Measurements from ENCODE around the gene COX7A2. TPM values are rescaled to one million over a fixed set of nuclear protein-coding genes. Genes with fewer than 3 reads are reported as not detected.

Gene COX7A2
- total and polyA plus RNA-seq, 10 of the 15 experiments (the other 5 are each of a cell fraction or from before 2014, with no cell fraction given): 199 to 1,834 (median 576) TPM

DNA sequence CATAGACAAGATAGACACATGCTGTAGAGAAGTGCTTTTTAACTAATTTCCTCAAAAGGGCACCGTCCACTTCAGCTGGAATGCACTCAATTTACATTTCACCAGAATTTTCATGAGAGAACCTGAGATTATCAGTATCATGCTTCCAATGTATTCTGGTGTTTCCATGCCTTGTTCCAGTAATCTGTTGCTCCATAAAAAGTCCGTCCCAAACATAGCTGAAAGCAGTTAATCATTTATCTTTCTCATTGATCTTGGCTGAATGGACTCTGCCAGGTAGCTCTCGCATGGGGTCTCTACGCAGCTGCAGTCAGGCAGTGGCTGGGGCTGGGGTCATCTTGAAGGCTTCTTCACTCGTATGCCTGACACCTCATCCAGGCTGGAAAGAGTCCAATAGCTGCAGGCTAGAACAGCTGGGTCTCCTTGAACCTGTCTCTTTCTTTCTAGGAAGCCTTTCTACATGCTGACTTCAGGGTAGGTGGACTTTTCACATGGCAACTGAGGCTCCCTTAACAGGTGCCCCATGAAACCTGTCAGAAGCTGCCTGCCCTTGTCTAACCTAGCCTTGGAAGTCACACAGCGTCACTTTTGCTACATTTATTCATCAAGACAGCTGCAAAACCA, 19.2 kb downstream of the COX7A2 start:
- intact Hi-C loops (cut with micrococcal nuclease; ENCODE audit: unreplicated experiment): no loop called here
- H3K79me2 ChIP-seq (ENCODE audit: control insufficient read depth, insufficient read depth, low read length): no peaks in the 10 kb centered on the region
- no peaks in the 10 kb centered on the region for H3K36me3 ChIP-seq (ENCODE audit: control insufficient read depth in 2 of 2, insufficient read depth in 2 of 2, low read length in 1 of 2)
- no TSS peak for BruUV-seq (replicated peaks)
- FAIRE-seq (no peak), ATAC-seq (no peak), DNase-seq (ENCODE audit: low read depth, low spot score) (no peak)
- H2AFZ ChIP-seq (ENCODE audit: control insufficient read depth, low read depth, low read length): no peak overlapping the region
- SMC1A ChIA-PET (ENCODE audit: uncharacterized antibody, unreplicated experiment): no interaction called here
- no peaks in the 10 kb centered on the region for H3K27me3 ChIP-seq (replicated peaks in 1 of 2; ENCODE audit: control insufficient read depth in 2 of 2, insufficient read depth in 2 of 2, low read length in 1 of 2)
- 39% methylated on average over 6 of the region's 6 CpGs for WGBS (ENCODE audit: insufficient coverage, insufficient replicate concordance, low lambda C conversion rate, missing lambda C conversion rate)
- no peak overlapping the region for H3K4me2 ChIP-seq (ENCODE audit: control insufficient read depth, insufficient read depth)
- RAD21 ChIA-PET (ENCODE audit: unreplicated experiment): no interaction called here
- POLR2A ChIA-PET: no interaction called here
- H3K9ac ChIP-seq (ENCODE audit: control insufficient read depth, insufficient read depth, low read length): no peak overlapping the region
- H3K4me3 ChIP-seq: no peak overlapping the region
- no peak overlapping the region for H3K27ac ChIP-seq (ENCODE audit: control insufficient read depth, insufficient read depth)
- TF ChIP-seq POLR2A (IDR thresholded peaks at IDR 0.05; ENCODE audit: low read depth, low read length) (no peak), POU2F2 (IDR thresholded peaks at IDR 0.05; ENCODE audit: borderline replicate concordance, low read depth, low read length) (no peak), CBFB (IDR thresholded peaks at IDR 0.05; ENCODE audit: low read depth) (no peak)
- TF ChIP-seq, protein P1, sequence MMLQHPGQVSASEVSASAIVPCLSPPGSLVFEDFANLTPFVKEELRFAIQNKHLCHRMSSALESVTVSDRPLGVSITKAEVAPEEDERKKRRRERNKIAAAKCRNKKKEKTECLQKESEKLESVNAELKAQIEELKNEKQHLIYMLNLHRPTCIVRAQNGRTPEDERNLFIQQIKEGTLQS (IDR thresholded peaks at IDR 0.05; ENCODE audit: borderline replicate concordance, extremely low read depth, low read depth, low read length): no peak
- TF ChIP-seq, protein P2, sequence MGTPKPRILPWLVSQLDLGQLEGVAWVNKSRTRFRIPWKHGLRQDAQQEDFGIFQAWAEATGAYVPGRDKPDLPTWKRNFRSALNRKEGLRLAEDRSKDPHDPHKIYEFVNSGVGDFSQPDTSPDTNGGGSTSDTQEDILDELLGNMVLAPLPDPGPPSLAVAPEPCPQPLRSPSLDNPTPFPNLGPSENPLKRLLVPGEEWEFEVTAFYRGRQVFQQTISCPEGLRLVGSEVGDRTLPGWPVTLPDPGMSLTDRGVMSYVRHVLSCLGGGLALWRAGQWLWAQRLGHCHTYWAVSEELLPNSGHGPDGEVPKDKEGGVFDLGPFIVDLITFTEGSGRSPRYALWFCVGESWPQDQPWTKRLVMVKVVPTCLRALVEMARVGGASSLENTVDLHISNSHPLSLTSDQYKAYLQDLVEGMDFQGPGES (IDR thresholded peaks at IDR 0.05): no peak
- no peaks in the 10 kb centered on the region for H3K9me3 ChIP-seq (replicated peaks; ENCODE audit: control insufficient read depth, insufficient read depth, low read length)
- in situ Hi-C loops (cut with MboI): no loop called here
- H4K20me1 ChIP-seq (ENCODE audit: control insufficient read depth, insufficient read depth): no peaks in the 10 kb centered on the region
- no peaks in the 10 kb centered on the region for H3K4me1 ChIP-seq (ENCODE audit: control insufficient read depth, insufficient read depth, low read length)
- CTCF ChIA-PET: interaction anchor here (0.9 to 5.8 kb wide), 2 partner anchors 14 to 16 kb away, joined by 3 to 52 read pairs; no protein-coding TSS in a partner anchor

DNA sequence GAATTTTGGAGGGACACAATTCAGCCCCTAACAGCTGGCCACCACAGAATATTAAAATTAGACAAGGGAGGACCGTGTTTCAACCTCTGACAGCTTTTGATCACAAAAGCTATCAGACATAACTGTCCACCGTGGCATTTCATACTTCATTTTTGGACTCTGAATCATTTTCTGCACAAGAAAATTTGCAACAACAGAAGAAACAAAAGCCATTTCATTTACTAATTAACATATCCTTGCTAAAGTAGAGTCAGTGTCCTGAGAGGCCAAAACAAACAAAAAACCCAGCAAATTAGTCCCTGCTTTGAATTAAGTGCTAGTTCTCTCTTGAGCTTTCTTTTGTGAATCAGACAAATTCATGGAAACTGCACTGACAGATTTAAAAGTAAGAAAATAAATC, 20.2 kb downstream of the COX7A2 start:
- FAIRE-seq: no peak

More for the DNA sequence above, 20.2 kb downstream of the COX7A2 start:
- no peak overlapping the region for H3K27ac ChIP-seq (ENCODE audit: control insufficient read depth, insufficient read depth)
- H3K4me2 ChIP-seq (ENCODE audit: control insufficient read depth, insufficient read depth): no peak overlapping the region
- DNase-seq (ENCODE audit: low read depth, low spot score) (no peak), ATAC-seq (no peak)
- H3K27me3 ChIP-seq (replicated peaks in 1 of 2; ENCODE audit: control insufficient read depth in 2 of 2, insufficient read depth in 2 of 2, low read length in 1 of 2): no peaks in the 10 kb centered on the region
- no peaks in the 10 kb centered on the region for H3K36me3 ChIP-seq (ENCODE audit: control insufficient read depth in 2 of 2, insufficient read depth in 2 of 2, low read length in 1 of 2)
- RAD21 ChIA-PET (ENCODE audit: unreplicated experiment): interaction anchor here (1.4 kb wide), 1 partner anchor 15 kb away, joined by 5 read pairs; no protein-coding TSS in a partner anchor
- no peaks in the 10 kb centered on the region for H3K9me3 ChIP-seq (replicated peaks; ENCODE audit: control insufficient read depth, insufficient read depth, low read length)
- no peak for TF ChIP-seq CHD4 (IDR thresholded peaks at IDR 0.05)
- TF ChIP-seq NRF1 (conservative IDR thresholded peaks at IDR 0.05; ENCODE audit: low read depth, low read length): no peak
- TF ChIP-seq, protein P3, sequence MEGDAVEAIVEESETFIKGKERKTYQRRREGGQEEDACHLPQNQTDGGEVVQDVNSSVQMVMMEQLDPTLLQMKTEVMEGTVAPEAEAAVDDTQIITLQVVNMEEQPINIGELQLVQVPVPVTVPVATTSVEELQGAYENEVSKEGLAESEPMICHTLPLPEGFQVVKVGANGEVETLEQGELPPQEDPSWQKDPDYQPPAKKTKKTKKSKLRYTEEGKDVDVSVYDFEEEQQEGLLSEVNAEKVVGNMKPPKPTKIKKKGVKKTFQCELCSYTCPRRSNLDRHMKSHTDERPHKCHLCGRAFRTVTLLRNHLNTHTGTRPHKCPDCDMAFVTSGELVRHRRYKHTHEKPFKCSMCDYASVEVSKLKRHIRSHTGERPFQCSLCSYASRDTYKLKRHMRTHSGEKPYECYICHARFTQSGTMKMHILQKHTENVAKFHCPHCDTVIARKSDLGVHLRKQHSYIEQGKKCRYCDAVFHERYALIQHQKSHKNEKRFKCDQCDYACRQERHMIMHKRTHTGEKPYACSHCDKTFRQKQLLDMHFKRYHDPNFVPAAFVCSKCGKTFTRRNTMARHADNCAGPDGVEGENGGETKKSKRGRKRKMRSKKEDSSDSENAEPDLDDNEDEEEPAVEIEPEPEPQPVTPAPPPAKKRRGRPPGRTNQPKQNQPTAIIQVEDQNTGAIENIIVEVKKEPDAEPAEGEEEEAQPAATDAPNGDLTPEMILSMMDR (IDR thresholded peaks at IDR 0.05 in 2 of 3, conservative IDR thresholded peaks at IDR 0.05 in 1 of 3; ENCODE audit: control insufficient read depth in 2 of 3, extremely low read depth in 1 of 3, insufficient read depth in 1 of 3, low read depth in 3 of 3, low read length in 3 of 3): no peak
- no peak for TF ChIP-seq ZNF207 (IDR thresholded peaks at IDR 0.05; ENCODE audit: borderline replicate concordance)
- TF ChIP-seq STAT1 (conservative IDR thresholded peaks at IDR 0.05): no peak
- no peak for TF ChIP-seq SPI1 (IDR thresholded peaks at IDR 0.05; ENCODE audit: borderline replicate concordance, insufficient read depth, low read depth, low read length)
- TF ChIP-seq MXI1 (IDR thresholded peaks at IDR 0.05; ENCODE audit: low read depth, low read length): no peak
- CTCF ChIA-PET: interaction anchor here (0.7 to 5.8 kb wide), 3 partner anchors 13 to 1724 kb away, joined by 3 to 52 read pairs (median 3); no protein-coding TSS in a partner anchor
- no peak overlapping the region for H3K4me3 ChIP-seq
- no peak overlapping the region for H2AFZ ChIP-seq (ENCODE audit: control insufficient read depth, low read depth, low read length)
- no peaks in the 10 kb centered on the region for H4K20me1 ChIP-seq (ENCODE audit: control insufficient read depth, insufficient read depth)
- no peak overlapping the region for H3K9ac ChIP-seq (ENCODE audit: control insufficient read depth, insufficient read depth, low read length)
- in situ Hi-C loops (cut with MboI) (no loop called here), intact Hi-C loops (cut with micrococcal nuclease; ENCODE audit: unreplicated experiment) (no loop called here)
- WGBS (ENCODE audit: insufficient coverage, insufficient replicate concordance, low lambda C conversion rate, missing lambda C conversion rate): 21% methylated on average over 2 of the region's 2 CpGs
- POLR2A ChIA-PET: no interaction called here
- H3K4me1 ChIP-seq (ENCODE audit: control insufficient read depth, insufficient read depth, low read length): no peaks in the 10 kb centered on the region
- SMC1A ChIA-PET (ENCODE audit: uncharacterized antibody, unreplicated experiment): no interaction called here
- no peaks in the 10 kb centered on the region for H3K79me2 ChIP-seq (ENCODE audit: control insufficient read depth, insufficient read depth, low read length)
- no TSS peak for BruUV-seq (replicated peaks)

All from GM12878 (cell line).